Effector memory CD8-positive, alpha-beta T cell (primary cell): ENCODE measurements around the gene CELA2B.

Source experiments
- ATAC-seq: fragments of 150-1000 bp; cut with Tn5 transposase; replicated peaks from 2 replicates; pipeline ENCODE4 v1.10.0; 2021; ENCODE audit warnings: mild to moderate bottlenecking, moderate library complexity
- DNase-seq, 3 experiments: peaks; one replicate each; pipeline ENCODE4 v3.0.0; 2021
- H3K27ac Mint-ChIP-seq, 2 donors: one replicate each; pipeline ENCODE4 v1.8.0; 2022; ENCODE audit warnings: mild to moderate bottlenecking in 2 of 2, mixed read lengths in 2 of 2, moderate library complexity in 2 of 2
- H3K27me3 Mint-ChIP-seq, 2 donors: one replicate each; pipeline ENCODE4 v1.8.0; 2022; ENCODE audit warnings: mixed read lengths in 2 of 2
- H3K36me3 Mint-ChIP-seq: one replicate; pipeline ENCODE4 v1.8.0; 2022; ENCODE audit warnings: mild to moderate bottlenecking, moderate library complexity, mixed read lengths; ENCODE audit not compliant: insufficient read depth
- H3K4me1 Mint-ChIP-seq, 2 donors: one replicate each; pipeline ENCODE4 v1.8.0; 2022; ENCODE audit warnings: low read depth in 2 of 2, mixed read lengths in 2 of 2
- H3K4me3 Mint-ChIP-seq, 2 donors: one replicate each; pipeline ENCODE4 v1.8.0; 2022; ENCODE audit warnings: mild to moderate bottlenecking in 2 of 2, mixed read lengths in 2 of 2, moderate library complexity in 2 of 2
- H3K9me3 Mint-ChIP-seq, 2 donors: one replicate each; pipeline ENCODE4 v1.8.0; 2022; ENCODE audit warnings: mixed read lengths in 2 of 2

Gene CELA2B

GRCh38 chr1:15436881-15437442 is 38.9 kb upstream of the CELA2B start:
- peaks cover 76% of the 10 kb centered on the region for H3K36me3 Mint-ChIP-seq
- H3K4me1 Mint-ChIP-seq = peaks cover 0 to 4% of the 10 kb centered on the region in 2 donors
- no peaks in the 10 kb centered on the region for H3K27me3 Mint-ChIP-seq
- H3K9me3 Mint-ChIP-seq = no peaks in the 10 kb centered on the region
- no peak for ATAC-seq
- peak overlapping the region; percentile 21 to 38 for H3K27ac Mint-ChIP-seq
- DNase-seq = no peak
- H3K4me3 Mint-ChIP-seq = no peak overlapping the region

- no peak overlapping the region for H3K4me3 Mint-ChIP-seq
- no peak for DNase-seq
- H3K9me3 Mint-ChIP-seq = no peaks in the 10 kb centered on the region
- H3K36me3 Mint-ChIP-seq = peaks cover 58% of the 10 kb centered on the region
- ATAC-seq = no peak
- peaks cover 0 to 3% of the 10 kb centered on the region in 2 donors for H3K4me1 Mint-ChIP-seq
- H3K27me3 Mint-ChIP-seq = peaks cover 0 to 16% of the 10 kb centered on the region in 2 donors
- no peak overlapping the region for H3K27ac Mint-ChIP-seq
Observed at GRCh38 chr1:15439325-15439724, 36.6 kb upstream of the CELA2B start.

- Mint-ChIP-seq H3K4me3 (no peak overlapping the region), H3K36me3 (peaks cover 47% of the 10 kb centered on the region), H3K27me3 (peaks cover 0 to 16% of the 10 kb centered on the region in 2 donors), H3K4me1 (peaks cover 0 to 3% of the 10 kb centered on the region in 2 donors), H3K27ac (no peak overlapping the region), H3K9me3 (no peaks in the 10 kb centered on the region)
- DNase-seq (no peak), ATAC-seq (no peak)
Observed at GRCh38 chr1:15440357-15440756, 35.5 kb upstream of the CELA2B start.

GRCh38 chr1:15441247-15441646 is 34.7 kb upstream of the CELA2B start:
- Mint-ChIP-seq H3K27me3 (peaks cover 0 to 25% of the 10 kb centered on the region in 2 donors), H3K4me1 (peaks cover 5 to 12% of the 10 kb centered on the region in 2 donors), H3K27ac (no peak overlapping the region), H3K36me3 (peaks cover 40% of the 10 kb centered on the region), H3K4me3 (no peak overlapping the region), H3K9me3 (no peaks in the 10 kb centered on the region)
- ATAC-seq (no peak), DNase-seq (no peak)

- DNase-seq (no peak), ATAC-seq (no peak)
- Mint-ChIP-seq H3K4me3 (no peak overlapping the region), H3K4me1 (peaks cover 5 to 12% of the 10 kb centered on the region in 2 donors), H3K9me3 (no peaks in the 10 kb centered on the region), H3K36me3 (peaks cover 32% of the 10 kb centered on the region), H3K27me3 (peaks cover 0 to 30% of the 10 kb centered on the region in 2 donors), H3K27ac (no peak overlapping the region)
Observed at GRCh38 chr1:15442119-15442518, 33.8 kb upstream of the CELA2B start.

- no peak for DNase-seq
- no peak overlapping the region for H3K27ac Mint-ChIP-seq
- H3K4me3 Mint-ChIP-seq = no peak overlapping the region
- peaks cover 26% of the 10 kb centered on the region for H3K36me3 Mint-ChIP-seq
- no peak for ATAC-seq
- no peaks in the 10 kb centered on the region for H3K9me3 Mint-ChIP-seq
- H3K27me3 Mint-ChIP-seq = peaks cover 0 to 37% of the 10 kb centered on the region in 2 donors
- H3K4me1 Mint-ChIP-seq = peaks cover 5 to 12% of the 10 kb centered on the region in 2 donors
Observed at GRCh38 chr1:15442759-15443158, 33.1 kb upstream of the CELA2B start.

GRCh38 chr1:15443281-15443680 is 32.6 kb upstream of the CELA2B start:
- DNase-seq (no peak), ATAC-seq (no peak)
- H3K27me3 Mint-ChIP-seq = peaks cover 0 to 37% of the 10 kb centered on the region in 2 donors
- no peaks in the 10 kb centered on the region for H3K9me3 Mint-ChIP-seq
- H3K36me3 Mint-ChIP-seq = peaks cover 23% of the 10 kb centered on the region
- H3K4me1 Mint-ChIP-seq = peaks cover 5 to 12% of the 10 kb centered on the region in 2 donors
- peak overlapping the region in 1 of 2 donors; percentile 15 for H3K27ac Mint-ChIP-seq
- no peak overlapping the region for H3K4me3 Mint-ChIP-seq

- DNase-seq = no peak
- Mint-ChIP-seq H3K4me1 (peaks cover 5 to 12% of the 10 kb centered on the region in 2 donors), H3K9me3 (no peaks in the 10 kb centered on the region), H3K27me3 (peaks cover 7 to 44% of the 10 kb centered on the region in 2 donors), H3K36me3 (peaks cover 18% of the 10 kb centered on the region), H3K27ac (no peak overlapping the region), H3K4me3 (no peak overlapping the region)
- ATAC-seq = no peak
Observed at GRCh38 chr1:15444468-15445389, 31.2 kb upstream of the CELA2B start.

GRCh38 chr1:15445390-15446122 is 30.3 kb upstream of the CELA2B start:
- peaks cover 5 to 12% of the 10 kb centered on the region in 2 donors for H3K4me1 Mint-ChIP-seq

GRCh38 chr1:15446212-15446611 is 29.7 kb upstream of the CELA2B start:
- DNase-seq (no peak), ATAC-seq (no peak)
- Mint-ChIP-seq H3K36me3 (peaks cover 8% of the 10 kb centered on the region), H3K4me3 (no peak overlapping the region), H3K27ac (no peak overlapping the region), H3K4me1 (peaks cover 5 to 12% of the 10 kb centered on the region in 2 donors), H3K9me3 (no peaks in the 10 kb centered on the region), H3K27me3 (peaks cover 10 to 54% of the 10 kb centered on the region in 2 donors)

More at GRCh38 chr1:15445390-15446122, 30.3 kb upstream of the CELA2B start:
- Mint-ChIP-seq H3K27ac (no peak overlapping the region), H3K9me3 (no peaks in the 10 kb centered on the region), H3K36me3 (peaks cover 13% of the 10 kb centered on the region), H3K27me3 (peaks cover 10 to 49% of the 10 kb centered on the region in 2 donors), H3K4me3 (no peak overlapping the region)
- ATAC-seq (peak; percentile 64), DNase-seq (no peak)

- DNase-seq (no peak), ATAC-seq (no peak)
- Mint-ChIP-seq H3K27me3 (peaks cover 10 to 47% of the 10 kb centered on the region in 2 donors), H3K36me3 (no peaks in the 10 kb centered on the region), H3K4me1 (peaks cover 5 to 12% of the 10 kb centered on the region in 2 donors), H3K27ac (no peak overlapping the region), H3K4me3 (no peak overlapping the region), H3K9me3 (no peaks in the 10 kb centered on the region)
Observed at GRCh38 chr1:15448877-15449462, 26.9 kb upstream of the CELA2B start.

GRCh38 chr1:15449567-15449966 is 26.3 kb upstream of the CELA2B start:
- Mint-ChIP-seq H3K4me1 (peaks cover 5 to 12% of the 10 kb centered on the region in 2 donors), H3K9me3 (no peaks in the 10 kb centered on the region), H3K27ac (peak overlapping the region in 1 of 2 donors; percentile 6)

More at GRCh38 chr1:15449567-15449966, 26.3 kb upstream of the CELA2B start:
- Mint-ChIP-seq H3K36me3 (no peaks in the 10 kb centered on the region), H3K27me3 (peaks cover 10 to 47% of the 10 kb centered on the region in 2 donors), H3K4me3 (no peak overlapping the region)
- DNase-seq (no peak), ATAC-seq (no peak)
